ENCODE data around the gene ALOX5.
A peak's percentile ranks its signal among the peaks of the same experiment; 100 is the strongest.
"Not testable (repeated sequence)": the region's sequence is repeated elsewhere in the genome, so short reads cannot be mapped to it uniquely, and the experiment has no call there.

The ALOX5 gene

DNA sequence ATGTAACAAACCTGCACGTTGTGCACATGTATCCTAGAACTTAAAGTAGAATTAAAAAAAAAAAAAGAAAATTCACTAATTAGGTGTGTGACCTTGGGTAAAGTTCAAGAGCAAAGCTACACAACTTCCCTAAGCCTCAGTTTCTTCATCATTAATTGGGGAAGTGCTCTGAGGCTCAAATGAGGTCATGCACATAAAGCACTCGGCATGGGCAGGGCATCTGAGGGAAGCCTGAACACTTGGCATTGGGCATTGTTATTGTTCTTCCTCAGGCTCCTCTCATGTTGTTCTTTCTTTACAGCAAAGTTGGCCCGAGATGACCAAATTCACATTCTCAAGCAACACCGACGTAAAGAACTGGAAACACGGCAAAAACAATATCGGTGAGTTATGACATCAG lies 21.5 kb downstream of the ALOX5 start:
- in situ Hi-C loops (cut with HindIII; ENCODE audit: low pct_ligation_motif_present, low pct_unique_long_range_greater_than_20kb, low sequenced_read_pairs), result no loop called here
- no peak for DNase-seq

GRCh38 chr10:45398595-45398994 lies 24.6 kb downstream of the ALOX5 start:
- DNase-seq, result no peak
- in situ Hi-C loops (cut with HindIII; ENCODE audit: low pct_ligation_motif_present, low pct_unique_long_range_greater_than_20kb, low sequenced_read_pairs), result no loop called here

GRCh38 chr10:45399113-45399512 lies 25.1 kb downstream of the ALOX5 start:
- DNase-seq, result no peak
- in situ Hi-C loops (cut with HindIII; ENCODE audit: low pct_ligation_motif_present, low pct_unique_long_range_greater_than_20kb, low sequenced_read_pairs), result no loop called here

DNA sequence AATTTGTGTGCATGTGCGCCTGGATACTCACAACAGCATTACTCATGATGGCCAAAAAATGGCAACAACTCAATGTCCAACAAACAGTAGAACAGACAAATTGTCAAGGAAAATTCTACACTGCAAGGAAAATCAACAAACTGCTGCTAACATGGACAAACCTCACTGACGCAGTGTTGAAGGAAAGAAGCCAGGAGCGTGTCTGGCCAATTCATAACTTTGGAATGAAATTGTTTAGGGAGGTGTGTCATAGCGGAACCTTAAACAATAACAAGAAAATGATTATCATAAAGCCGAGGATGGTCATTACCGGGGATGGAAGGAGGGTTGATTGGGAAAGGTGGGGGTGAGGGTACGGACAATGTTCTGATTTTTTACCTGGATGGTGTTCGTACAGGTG lies 29.1 kb downstream of the ALOX5 start:
- in situ Hi-C loops (cut with HindIII; ENCODE audit: low pct_ligation_motif_present, low pct_unique_long_range_greater_than_20kb, low sequenced_read_pairs), result no loop called here
- no peak for DNase-seq

GRCh38 chr10:45404087-45404769 lies 30.2 kb downstream of the ALOX5 start:
- in situ Hi-C loops (cut with HindIII; ENCODE audit: low pct_ligation_motif_present, low pct_unique_long_range_greater_than_20kb, low sequenced_read_pairs), result no loop called here
- no peak for DNase-seq

DNA sequence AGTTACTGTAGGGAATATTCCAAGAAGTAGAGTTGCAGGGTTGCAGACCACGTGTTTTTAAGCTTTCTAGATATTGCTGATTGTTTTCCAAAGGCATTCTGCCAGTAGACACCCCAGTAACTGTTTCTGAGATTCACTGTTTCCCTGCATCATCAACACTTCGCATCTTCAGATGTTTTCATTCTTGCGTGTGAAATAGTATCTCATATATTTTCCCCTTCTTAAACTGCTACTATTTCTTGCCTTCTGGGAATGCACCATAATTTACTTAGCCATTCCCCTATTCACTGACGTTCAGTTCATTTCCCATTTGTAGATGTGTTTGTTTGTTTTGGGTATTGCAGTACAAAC lies 30.7 kb downstream of the ALOX5 start:
- no peak for DNase-seq
- in situ Hi-C loops (cut with HindIII; ENCODE audit: low pct_ligation_motif_present, low pct_unique_long_range_greater_than_20kb, low sequenced_read_pairs), result no loop called here

GRCh38 chr10:45407542-45407941 lies 33.5 kb downstream of the ALOX5 start:
- no peak for DNase-seq
- in situ Hi-C loops (cut with HindIII; ENCODE audit: low pct_ligation_motif_present, low pct_unique_long_range_greater_than_20kb, low sequenced_read_pairs), result no loop called here

DNA sequence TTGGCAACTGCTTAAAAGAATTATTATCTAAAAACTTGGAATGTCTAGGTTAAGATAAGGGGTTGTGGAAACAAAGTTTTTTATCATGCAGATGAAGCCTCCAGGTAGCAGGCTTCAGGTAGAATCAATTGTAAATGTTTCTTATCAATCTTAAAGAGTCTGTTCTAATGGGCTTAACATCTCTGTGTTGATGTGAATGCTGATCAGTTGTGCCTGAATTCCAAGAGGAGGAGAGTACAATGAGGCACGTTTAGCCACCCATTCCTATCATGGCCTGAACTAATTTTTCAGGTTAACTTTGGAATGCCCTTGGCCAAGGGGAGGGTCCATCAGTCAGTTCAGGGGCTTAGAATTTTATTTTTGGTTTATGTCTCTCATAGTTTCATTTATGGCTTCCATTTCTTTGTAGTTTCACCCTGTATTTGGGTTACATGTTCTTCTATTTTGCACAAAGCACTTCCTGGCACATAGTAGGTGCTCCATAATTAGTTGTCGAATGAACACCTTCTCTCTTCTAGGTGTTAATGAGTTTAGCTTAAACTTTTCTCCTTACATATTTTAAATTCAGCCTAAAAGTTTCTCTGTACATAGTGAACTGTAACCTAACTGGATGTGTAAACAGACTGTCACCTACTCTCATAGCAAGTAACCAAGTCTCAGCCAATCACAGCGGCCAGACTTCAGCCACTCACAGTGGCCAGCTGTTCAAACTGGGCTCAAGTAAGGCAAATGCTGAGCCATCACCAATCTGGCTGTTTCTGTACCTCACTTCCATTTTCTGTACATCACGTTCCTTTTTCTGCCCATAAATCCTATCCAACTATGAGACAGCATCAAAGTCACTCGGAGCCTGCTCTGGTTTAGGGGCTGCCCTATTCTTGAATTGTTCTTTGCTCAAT lies 34.7 kb downstream of the ALOX5 start:
- in situ Hi-C loops (cut with HindIII; ENCODE audit: low pct_ligation_motif_present, low pct_unique_long_range_greater_than_20kb, low sequenced_read_pairs), result no loop called here
- DNase-seq, result no peak

- in situ Hi-C loops (cut with HindIII; ENCODE audit: low pct_ligation_motif_present, low pct_unique_long_range_greater_than_20kb, low sequenced_read_pairs); DNase-seq: not testable (repeated sequence)
These were observed 35.3 kb downstream of the ALOX5 start for GRCh38 chr10:45409347-45409746.

DNA sequence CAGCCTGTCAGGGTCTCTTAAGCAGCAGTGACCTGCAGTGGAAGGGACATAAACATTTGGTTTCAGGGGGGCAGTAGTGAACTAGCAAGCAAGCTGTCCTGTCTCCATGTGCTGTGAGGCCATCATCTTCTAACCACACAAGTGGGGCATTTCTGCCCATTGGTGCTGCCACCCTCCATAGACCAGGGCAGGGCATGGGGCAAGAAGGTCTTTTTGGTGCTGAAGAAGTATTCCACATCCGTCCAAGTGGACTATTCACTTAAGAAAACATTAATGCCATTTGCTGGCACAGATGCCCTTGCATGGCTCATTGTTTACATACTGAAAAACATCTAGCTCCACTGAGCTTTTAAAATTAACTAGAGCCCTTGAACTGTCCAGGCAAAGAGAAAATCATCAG lies 35.8 kb downstream of the ALOX5 start:
- in situ Hi-C loops (cut with HindIII; ENCODE audit: low pct_ligation_motif_present, low pct_unique_long_range_greater_than_20kb, low sequenced_read_pairs), result no loop called here
- DNase-seq, result no peak

DNA sequence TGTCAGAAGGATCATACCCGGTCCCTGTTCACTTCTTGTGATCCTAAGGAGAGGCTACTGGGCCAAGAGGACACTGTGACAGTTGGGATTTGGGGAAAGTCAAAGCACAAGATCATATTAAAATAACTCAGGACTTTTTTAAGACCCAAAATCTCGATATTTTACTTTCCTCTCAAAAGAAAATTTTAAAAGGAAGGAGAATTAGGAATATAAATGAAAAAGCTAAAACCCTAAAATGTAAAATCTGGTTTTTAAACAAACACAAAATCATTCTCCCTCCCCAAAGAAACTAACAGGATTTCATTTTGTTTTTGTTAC lies 36.4 kb downstream of the ALOX5 start:
- in situ Hi-C loops (cut with HindIII; ENCODE audit: low pct_ligation_motif_present, low pct_unique_long_range_greater_than_20kb, low sequenced_read_pairs), result no loop called here

DNA sequence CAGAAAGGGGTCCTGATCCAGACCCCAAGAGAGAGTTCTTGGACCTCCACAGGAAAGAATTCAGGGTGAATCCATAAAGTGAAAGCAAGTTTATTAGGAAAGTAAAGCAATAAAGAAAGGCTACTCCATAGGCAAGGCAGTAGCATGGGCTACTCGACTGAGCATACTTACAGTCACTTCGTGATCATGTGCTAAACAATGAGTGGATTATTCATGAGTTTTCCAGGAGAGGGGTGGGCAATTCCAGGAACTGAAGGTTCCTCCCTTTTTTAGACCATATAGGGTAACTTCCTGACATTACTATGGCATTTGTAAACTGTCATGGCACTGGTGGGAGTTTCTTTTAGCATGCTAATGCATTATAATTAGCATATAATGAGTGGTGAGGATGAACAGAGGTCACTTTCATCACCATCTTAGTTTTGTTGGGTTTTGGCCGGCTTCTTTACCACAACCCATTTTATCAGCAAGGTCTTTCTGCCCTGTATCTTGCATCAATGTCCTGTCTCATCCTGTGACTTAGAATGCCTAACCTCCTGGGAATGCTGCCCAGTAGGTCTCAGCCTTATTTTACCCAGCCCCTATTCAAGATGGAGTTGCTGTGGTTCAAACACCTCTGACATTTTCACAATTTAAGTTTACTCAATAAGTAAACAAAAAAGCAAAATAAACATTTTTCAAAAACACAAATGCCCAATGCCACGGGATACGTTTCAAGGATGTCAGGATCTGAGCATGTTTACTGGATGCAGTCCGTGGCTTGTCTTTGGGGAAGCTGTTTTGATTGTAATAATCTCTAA lies 37.0 kb downstream of the ALOX5 start:
- in situ Hi-C loops (cut with HindIII; ENCODE audit: low pct_ligation_motif_present, low pct_unique_long_range_greater_than_20kb, low sequenced_read_pairs), result no loop called here
- DNase-seq, result no peak

More for the DNA sequence above, 36.4 kb downstream of the ALOX5 start:
- DNase-seq, result no peak

DNA sequence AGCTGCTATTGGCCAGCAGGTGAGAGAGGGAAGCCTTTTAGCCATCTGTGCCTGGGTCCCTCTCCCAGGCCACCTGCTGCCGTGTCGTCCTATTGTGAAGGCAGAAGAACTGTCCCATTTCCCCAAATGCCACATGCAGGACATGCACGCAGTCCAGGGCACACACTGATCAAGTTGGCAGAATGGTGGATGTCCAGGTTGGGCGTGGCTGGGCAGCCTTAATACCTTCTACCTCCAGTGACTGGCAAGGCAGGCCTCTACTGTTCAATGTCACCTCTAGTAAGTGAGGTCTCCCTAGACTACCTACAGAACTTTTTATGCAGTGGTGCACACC lies 37.6 kb downstream of the ALOX5 start:
- no peak for DNase-seq
- in situ Hi-C loops (cut with HindIII; ENCODE audit: low pct_ligation_motif_present, low pct_unique_long_range_greater_than_20kb, low sequenced_read_pairs), result no loop called here

- in situ Hi-C loops (cut with HindIII; ENCODE audit: low pct_ligation_motif_present, low pct_unique_long_range_greater_than_20kb, low sequenced_read_pairs); DNase-seq: not testable (repeated sequence)
These were observed 41.0 kb downstream of the ALOX5 start for GRCh38 chr10:45415062-45415461.

DNA sequence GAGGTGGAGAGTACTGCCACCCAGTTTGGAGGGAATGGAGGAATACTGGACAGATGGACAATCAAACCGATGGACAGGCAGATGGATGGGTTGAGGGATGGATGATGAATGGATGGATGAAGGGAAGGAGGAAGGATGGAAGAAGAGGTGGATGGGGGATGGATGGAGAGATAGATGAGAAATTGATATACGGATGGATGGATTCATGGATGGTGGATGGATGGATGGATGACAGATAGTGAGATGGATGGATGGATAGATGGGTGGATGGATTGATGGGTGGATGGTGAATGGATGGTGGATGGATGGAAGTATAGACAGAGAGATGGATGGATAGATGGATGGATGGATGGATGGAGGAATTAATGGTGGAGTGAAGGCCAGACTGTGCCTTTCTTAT lies 42.6 kb downstream of the ALOX5 start:
- no peak for DNase-seq
- in situ Hi-C loops (cut with HindIII; ENCODE audit: low pct_ligation_motif_present, low pct_unique_long_range_greater_than_20kb, low sequenced_read_pairs), result no loop called here

GRCh38 chr10:45417746-45418145 lies 43.7 kb downstream of the ALOX5 start:
- DNase-seq, result no peak
- in situ Hi-C loops (cut with HindIII; ENCODE audit: low pct_ligation_motif_present, low pct_unique_long_range_greater_than_20kb, low sequenced_read_pairs), result no loop called here

GRCh38 chr10:45418417-45418848 lies 44.4 kb downstream of the ALOX5 start:
- in situ Hi-C loops (cut with HindIII; ENCODE audit: low pct_ligation_motif_present, low pct_unique_long_range_greater_than_20kb, low sequenced_read_pairs), result no loop called here
- no peak for DNase-seq

- peak; percentile 84 for DNase-seq
- in situ Hi-C loops (cut with HindIII; ENCODE audit: low pct_ligation_motif_present, low pct_unique_long_range_greater_than_20kb, low sequenced_read_pairs), result no loop called here
These were observed 45.0 kb downstream of the ALOX5 start for GRCh38 chr10:45418849-45419675.

DNA sequence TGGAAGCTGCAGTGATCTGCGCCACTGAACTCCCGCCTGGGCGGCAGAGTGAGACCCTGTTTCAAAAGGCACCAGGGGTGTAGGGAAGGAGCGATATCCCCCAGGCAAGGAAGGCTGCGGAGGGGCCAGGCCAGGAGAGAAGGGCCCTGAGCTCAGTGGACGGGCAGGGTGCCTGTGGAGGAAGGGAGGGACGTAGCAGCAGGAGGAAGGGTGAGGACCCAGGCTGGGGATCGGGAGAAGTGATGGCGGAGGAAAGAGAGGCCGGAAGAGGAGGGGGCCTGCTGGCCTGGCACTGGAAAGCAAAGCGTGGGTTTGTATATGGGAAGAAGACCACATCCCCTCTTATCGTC lies 45.6 kb downstream of the ALOX5 start:
- DNase-seq, result no peak
- in situ Hi-C loops (cut with HindIII; ENCODE audit: low pct_ligation_motif_present, low pct_unique_long_range_greater_than_20kb, low sequenced_read_pairs), result no loop called here
